Stimulated activated CD4-positive, alpha-beta T cell treated with anti-CD3 and anti-CD28 coated beads, Interleukin-12 subunit alpha, Interleukin-12 subunit beta, amount 100 ng/mL, for 24 hours (primary cell): ENCODE measurements around the gene PPFIBP2.

Experiments used
- DNase-seq, 2 experiments: peaks; one replicate each; pipeline ENCODE4 v3.0.0-alpha.2; 2020; ENCODE audit warnings: low read depth in 2 of 2

The PPFIBP2 gene

GRCh38 chr11:7525424-7525823 lies 11.6 kb downstream of the PPFIBP2 start:
- no peak for DNase-seq

DNA sequence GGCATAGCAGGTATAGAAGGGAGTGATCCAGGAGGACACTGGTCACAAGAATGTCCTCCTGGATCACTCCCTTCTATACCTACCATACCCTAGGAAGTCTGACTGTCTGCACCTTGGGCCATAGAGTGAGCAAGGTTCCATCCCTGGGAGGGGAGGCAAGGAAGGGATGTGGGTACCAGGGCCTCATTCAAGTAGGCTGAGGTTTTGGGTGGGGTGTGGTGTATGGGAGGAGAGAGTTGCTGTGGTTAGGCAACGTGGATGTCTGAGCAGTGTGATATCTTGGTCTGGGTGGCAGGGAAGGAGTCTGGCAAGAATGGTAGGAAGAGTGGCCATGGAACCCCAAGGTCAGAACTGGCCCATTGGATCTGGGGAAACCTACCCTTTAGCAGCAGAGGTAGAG lies 13.2 kb downstream of the PPFIBP2 start:
- DNase-seq, result no peak

DNA sequence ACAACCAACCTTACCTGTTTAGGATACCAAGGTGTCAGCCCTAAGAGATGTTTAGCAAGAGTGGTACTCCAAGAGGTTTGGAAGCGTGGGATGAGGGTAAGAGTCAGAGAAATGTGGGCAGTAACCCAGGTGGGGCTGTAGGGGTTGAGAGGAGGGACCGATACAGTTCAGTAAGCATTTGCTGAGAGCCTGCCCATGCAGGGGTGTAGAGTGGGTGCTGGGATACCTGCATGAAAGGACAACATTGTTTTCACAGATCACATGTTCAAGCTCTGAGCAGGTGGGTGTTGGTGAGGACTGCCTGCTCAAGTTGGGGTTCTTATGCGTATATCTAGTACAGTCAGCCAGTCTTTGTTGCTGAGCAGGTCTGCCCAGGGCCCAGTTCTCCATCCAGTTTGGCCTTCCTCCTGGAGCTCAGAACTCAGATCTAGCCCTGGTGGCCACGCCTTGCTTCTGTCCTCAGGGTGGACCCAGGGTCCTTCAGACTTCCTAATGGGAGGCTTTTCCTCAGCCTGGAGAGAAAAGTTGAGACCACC lies 14.8 kb downstream of the PPFIBP2 start:
- no peak for DNase-seq

GRCh38 chr11:7530013-7530640 lies 16.3 kb downstream of the PPFIBP2 start:
- DNase-seq, result no peak

- DNase-seq, result no peak
These were observed 17.2 kb downstream of the PPFIBP2 start for GRCh38 chr11:7531011-7531410.

DNA sequence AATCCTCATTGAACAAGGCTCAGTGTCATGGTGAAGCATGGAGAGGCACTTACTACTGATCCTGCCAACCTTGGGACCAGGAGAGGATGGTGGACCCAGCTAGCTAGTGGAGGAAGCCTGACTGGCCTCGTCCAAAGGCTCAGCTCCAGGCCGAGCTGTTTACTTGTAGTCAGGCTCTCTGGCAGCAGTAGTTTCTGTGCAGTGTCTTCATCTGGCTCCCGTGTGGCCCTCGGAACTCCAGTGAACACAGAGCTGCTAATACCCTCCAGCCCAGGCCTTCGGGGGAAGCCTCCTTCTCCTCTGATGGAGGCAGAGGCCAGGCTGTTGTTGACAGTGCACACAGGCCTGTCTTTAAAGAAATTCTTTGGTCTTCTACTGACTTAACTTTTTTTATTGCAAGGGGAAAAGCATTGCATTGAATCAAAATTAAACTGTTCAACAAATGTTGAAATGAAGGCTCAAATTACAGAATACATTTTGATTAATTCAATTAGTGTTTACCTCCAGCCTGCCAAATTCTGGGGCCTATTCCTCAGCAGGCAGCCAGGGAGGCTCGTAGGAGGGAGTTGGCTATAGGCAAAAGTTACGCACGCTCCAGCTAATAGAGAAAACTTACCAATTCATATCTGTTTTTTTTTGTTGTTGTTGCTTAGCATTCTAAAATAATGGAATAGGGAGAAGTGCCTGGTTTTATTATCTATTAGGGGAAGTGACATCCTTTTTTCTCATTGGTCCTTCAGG lies 18.8 kb downstream of the PPFIBP2 start:
- DNase-seq, result no peak

GRCh38 chr11:7533199-7534041 lies 19.6 kb downstream of the PPFIBP2 start:
- no peak for DNase-seq

GRCh38 chr11:7534042-7534378 lies 20.2 kb downstream of the PPFIBP2 start:
- no peak for DNase-seq

DNA sequence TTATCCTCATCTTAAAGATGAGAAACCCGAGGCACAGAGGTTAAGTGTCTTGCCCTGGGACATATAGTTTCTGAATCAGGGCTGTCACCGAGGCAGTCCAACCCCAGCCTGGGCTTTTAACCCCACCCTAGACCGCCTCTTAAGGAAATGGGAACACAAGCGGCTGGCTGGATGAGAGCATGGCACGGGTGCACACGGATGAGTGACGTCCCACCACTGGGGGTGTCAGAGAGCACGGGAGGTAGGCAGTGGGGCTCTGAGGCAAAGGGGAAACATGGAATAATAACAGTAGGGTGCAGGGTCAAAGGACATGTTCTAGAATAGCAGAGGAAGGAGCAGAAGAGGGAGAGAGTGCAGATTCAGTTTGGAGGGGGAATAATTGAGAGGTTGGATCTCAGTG lies 22.3 kb downstream of the PPFIBP2 start:
- no peak for DNase-seq

GRCh38 chr11:7537265-7537664 lies 23.5 kb downstream of the PPFIBP2 start:
- no peak for DNase-seq

GRCh38 chr11:7538031-7538430 lies 24.2 kb downstream of the PPFIBP2 start:
- peak in 1 of 2 experiments; percentile 6 for DNase-seq

- no peak for DNase-seq
These were observed 25.0 kb downstream of the PPFIBP2 start for GRCh38 chr11:7538466-7539454.

DNA sequence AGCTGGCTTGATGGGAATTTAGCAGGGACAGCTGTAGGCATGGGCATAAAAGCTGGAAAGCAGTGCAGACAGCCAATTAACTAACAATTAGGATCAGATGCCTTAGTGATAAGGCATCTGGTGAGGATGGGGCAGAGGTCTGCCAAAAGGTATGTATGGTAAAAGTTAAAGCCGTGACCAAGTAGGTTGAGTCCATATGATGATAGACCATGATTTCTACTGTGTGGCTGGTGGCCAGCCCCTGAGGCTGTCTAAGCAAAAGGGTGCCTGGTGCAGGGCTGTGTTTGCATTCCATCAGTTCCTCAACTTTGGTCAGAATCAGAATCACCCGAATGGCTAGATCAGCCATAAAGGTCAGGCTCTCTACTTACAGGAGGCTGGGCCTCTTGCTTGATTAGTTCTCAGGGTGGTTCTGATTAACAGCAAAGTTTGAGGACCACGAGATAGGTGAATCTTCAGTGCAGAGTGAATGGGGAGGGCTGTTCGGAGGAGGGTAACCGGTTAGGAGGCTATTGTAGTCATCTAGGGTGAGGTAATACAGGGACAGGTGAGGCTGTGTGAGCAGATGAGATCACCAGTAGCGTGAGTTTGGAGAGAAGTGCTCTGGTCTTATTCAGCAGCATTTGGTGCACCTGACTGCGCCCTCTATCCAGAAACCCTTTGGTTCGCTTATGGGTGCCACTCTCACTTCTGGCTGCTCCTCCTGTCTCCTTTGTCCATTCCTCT lies 27.2 kb downstream of the PPFIBP2 start:
- DNase-seq, result no peak

DNA sequence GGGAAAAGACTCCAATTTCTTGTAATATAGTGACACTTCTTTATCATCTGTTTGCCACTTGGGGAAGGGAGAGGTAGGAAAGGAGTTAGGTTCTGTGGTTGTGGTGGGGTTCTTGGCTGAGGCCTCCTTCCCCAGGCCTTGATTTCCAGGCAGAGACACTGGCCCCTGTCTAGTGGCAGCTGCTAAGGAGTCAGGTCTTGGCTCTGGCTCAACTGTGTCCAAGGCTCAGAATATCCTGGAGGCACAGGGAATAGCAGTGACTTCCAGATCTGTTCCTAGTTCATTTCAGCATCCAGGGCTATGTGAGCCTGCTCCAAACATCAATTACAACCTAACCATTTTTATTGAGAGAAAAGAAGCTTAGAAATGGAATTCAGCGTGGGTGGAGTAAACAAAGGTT lies 29.5 kb downstream of the PPFIBP2 start:
- DNase-seq, result no peak

DNA sequence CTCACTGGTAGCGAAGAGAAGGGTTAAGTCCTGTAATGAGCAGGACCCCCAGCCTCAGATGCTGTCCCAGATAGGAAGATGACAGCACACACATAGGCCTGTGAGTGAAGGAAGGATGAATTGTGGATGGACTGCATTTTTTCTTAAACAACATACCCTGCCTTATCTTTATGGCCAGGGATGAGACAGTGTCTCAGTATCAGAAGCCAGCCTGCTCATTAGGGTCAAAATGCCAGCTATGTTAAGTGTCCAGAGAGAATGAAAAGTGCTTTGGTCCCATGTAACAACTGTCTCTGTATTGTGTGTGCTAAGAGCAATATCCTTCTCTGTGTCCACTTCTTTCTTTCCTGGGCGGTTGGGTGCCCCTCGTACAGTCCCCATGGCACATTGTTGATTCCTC lies 30.2 kb downstream of the PPFIBP2 start:
- DNase-seq, result no peak

DNA sequence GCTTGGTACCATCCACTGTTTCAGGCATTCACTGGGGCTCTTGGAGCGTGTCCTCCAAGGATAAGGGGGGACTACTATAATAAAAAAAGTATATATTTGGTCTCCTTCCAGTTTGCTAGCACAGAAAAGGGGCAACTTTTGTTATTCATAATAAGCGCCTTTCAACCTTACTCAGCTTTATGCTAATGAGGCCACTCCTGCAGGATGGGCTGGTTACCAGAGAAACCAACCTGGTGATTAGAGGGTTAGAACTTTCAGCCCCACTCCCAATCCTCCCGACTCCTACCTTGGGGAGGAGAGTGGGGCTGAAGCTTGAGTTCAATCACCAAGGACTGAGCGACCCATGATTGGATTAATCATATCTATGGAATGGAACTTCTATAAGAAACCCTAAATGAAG lies 31.8 kb downstream of the PPFIBP2 start:
- no peak for DNase-seq

- no peak for DNase-seq
These were observed 32.6 kb downstream of the PPFIBP2 start for GRCh38 chr11:7546324-7546791.

- no peak for DNase-seq
These were observed 33.9 kb downstream of the PPFIBP2 start for GRCh38 chr11:7547687-7548086.

DNA sequence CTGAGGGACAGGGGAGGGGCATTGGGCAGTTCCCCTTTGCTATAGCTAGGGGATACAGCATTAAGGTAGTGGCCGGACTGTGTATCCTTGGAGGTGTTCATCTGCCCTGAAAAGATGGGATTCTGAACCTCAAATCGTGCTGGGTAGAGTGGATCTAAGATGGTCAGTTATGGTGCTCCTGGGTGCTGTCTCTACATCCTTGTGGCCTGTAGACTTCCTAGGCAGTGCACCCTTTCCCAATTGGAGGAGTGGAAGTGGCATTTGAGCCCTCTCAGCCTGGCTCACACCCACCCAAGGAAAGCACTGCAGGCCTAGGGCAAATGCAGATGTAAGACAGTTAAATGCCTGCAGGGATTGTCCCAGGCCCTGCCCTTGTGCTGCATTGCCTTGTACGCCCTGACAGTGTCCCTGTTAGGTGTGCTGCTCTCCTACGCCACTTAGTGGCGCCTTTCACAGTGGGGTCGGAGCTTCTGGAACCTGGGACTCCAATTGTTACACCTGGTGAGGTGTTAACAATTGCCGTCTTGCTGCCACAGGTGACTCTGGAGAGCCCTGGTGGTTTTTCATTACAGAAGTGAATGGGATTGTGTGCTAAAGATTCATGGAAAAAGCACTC lies 35.0 kb downstream of the PPFIBP2 start:
- DNase-seq, result peak in 1 of 2 experiments; percentile 7

DNA sequence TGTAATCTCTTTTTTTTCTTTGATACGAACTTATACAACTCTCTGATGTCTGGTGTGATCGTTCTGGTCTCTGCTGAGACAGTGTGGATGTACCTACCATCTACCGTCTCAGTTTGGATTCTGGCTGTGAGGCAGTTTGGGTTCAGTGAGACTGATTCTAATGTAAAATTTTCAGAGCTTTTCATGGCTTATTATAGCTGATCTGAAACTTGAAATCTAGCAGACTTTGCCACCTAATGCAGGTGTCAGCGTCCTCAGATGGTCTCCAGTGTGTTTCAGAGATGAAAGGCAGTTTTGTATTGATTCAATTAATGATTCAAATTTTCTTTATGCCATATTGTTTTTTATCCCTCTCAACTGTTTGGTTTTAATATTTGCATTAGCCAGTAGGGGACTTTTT lies 35.9 kb downstream of the PPFIBP2 start:
- DNase-seq, result no peak
